KG1 (cell line): Measurements from ENCODE around the gene FAM151A.

Source experiments
- DNase-seq: peaks from one replicate; lab custom pipeline; 2025; lab: John Stamatoyannopoulos, UW

FAM151A gene

GRCh38 chr1:54623216-54624007, at the start of gene FAM151A:
FAM151A (minus strand) TSS chr1:54623525; CDS start chr1:54623395, 130 bp downstream.
- no peak for DNase-seq

- DNase-seq, result no peak
Observed at GRCh38 chr1:54671985-54672608, 48.8 kb upstream of the FAM151A start.

- no peak for DNase-seq
Observed at GRCh38 chr1:54668567-54668966, 45.2 kb upstream of the FAM151A start.

- DNase-seq, result no peak
Observed at GRCh38 chr1:54667797-54668196, 44.5 kb upstream of the FAM151A start.

GRCh38 chr1:54666333-54666732, 43.0 kb upstream of the FAM151A start:
- DNase-seq, result no peak

GRCh38 chr1:54665852-54666251, 42.5 kb upstream of the FAM151A start:
- DNase-seq, result no peak

GRCh38 chr1:54664364-54664763, 41.0 kb upstream of the FAM151A start:
- DNase-seq, result no peak

- DNase-seq, result no peak
Observed at GRCh38 chr1:54663725-54664124, 40.4 kb upstream of the FAM151A start.

GRCh38 chr1:54658164-54658913, 35.0 kb upstream of the FAM151A start:
- no peak for DNase-seq

- no peak for DNase-seq
Observed at GRCh38 chr1:54653036-54653435, 29.7 kb upstream of the FAM151A start.

GRCh38 chr1:54652168-54652567, 28.8 kb upstream of the FAM151A start:
- DNase-seq, result peak; percentile 31

GRCh38 chr1:54651608-54652007, 28.3 kb upstream of the FAM151A start:
- peak; percentile 5 for DNase-seq

- no peak for DNase-seq
Observed at GRCh38 chr1:54650417-54650816, 27.1 kb upstream of the FAM151A start.

GRCh38 chr1:54649921-54650320, 26.6 kb upstream of the FAM151A start:
- DNase-seq, result no peak

GRCh38 chr1:54649130-54649898, 26.0 kb upstream of the FAM151A start:
- DNase-seq, result no peak

GRCh38 chr1:54645806-54646676, 22.7 kb upstream of the FAM151A start:
- DNase-seq, result no peak

- DNase-seq, result no peak
Observed at GRCh38 chr1:54643736-54644135, 20.4 kb upstream of the FAM151A start.

- DNase-seq, result no peak
Observed at GRCh38 chr1:54640863-54641836, 17.8 kb upstream of the FAM151A start, which contains the start of gene MROH7. MROH7 (plus strand) TSS chr1:54641786; CDS start chr1:54652927, 11,141 bp downstream.

- no peak for DNase-seq
Observed at GRCh38 chr1:54640361-54640760, 17.0 kb upstream of the FAM151A start.
